SK-N-SH treated with all-trans-retinoic acid at 6 μM for 48 hours (cell line): ENCODE measurements around the gene KLHL26.

Experiments
- ARNTL ChIP-seq: fragments of 450-650 bp; formaldehyde crosslinking; IDR thresholded peaks from 2 replicates; pipeline ENCODE4 v1.5.0; 2020; ENCODE audit warnings: low read depth, mild to moderate bottlenecking, moderate library complexity, borderline replicate concordance
- BACH2 ChIP-seq: fragments of 250-450 bp; sonication (Bioruptor Pico); IDR thresholded peaks from 2 replicates; pipeline ENCODE4 v1.9.0; 2021; ENCODE audit warnings: mild to moderate bottlenecking, borderline replicate concordance
- CSDC2 ChIP-seq: fragments of 250-450 bp; sonication (Bioruptor Pico); IDR thresholded peaks from 2 replicates; pipeline ENCODE4 v1.5.0; 2020; ENCODE audit warnings: mild to moderate bottlenecking, moderate library complexity
- CSRNP3 ChIP-seq: fragments of 250-450 bp; sonication (Bioruptor Pico); IDR thresholded peaks from 2 replicates; pipeline ENCODE4 v1.5.1; 2021; ENCODE audit warnings: mild to moderate bottlenecking, moderate library complexity
- OSR1 ChIP-seq: fragments of 250-450 bp; sonication (Bioruptor Pico); IDR thresholded peaks from 2 replicates; pipeline ENCODE4 v1.8.0; 2022; ENCODE audit warnings: moderate library complexity, mild to moderate bottlenecking, inconsistent platforms
- PATZ1 ChIP-seq: fragments of 250-450 bp; sonication (Bioruptor Pico); IDR thresholded peaks from 2 replicates; pipeline ENCODE4 v1.8.0; 2020; ENCODE audit warnings: mild to moderate bottlenecking, moderate library complexity, borderline replicate concordance
- RARB ChIP-seq: fragments of 250-450 bp; sonication (Bioruptor Pico); IDR thresholded peaks from 2 replicates; pipeline ENCODE4 v1.8.0; 2021; ENCODE audit warnings: mild to moderate bottlenecking, moderate library complexity
- TCF4 ChIP-seq: fragments of 250-450 bp; sonication (Bioruptor Pico); IDR thresholded peaks from 2 replicates; pipeline ENCODE4 v1.8.0; 2021; ENCODE audit warnings: mild to moderate bottlenecking, moderate library complexity, borderline replicate concordance
- TSHZ2 ChIP-seq: fragments of 250-450 bp; sonication (Bioruptor Pico); IDR thresholded peaks from 2 replicates; pipeline ENCODE4 v1.5.0; 2020; ENCODE audit warnings: mild to moderate bottlenecking, moderate library complexity
- ZNF8 ChIP-seq: fragments of 450-650 bp; formaldehyde crosslinking; IDR thresholded peaks from 2 replicates; pipeline ENCODE4 v1.5.0; 2020; ENCODE audit warnings: mild to moderate bottlenecking, moderate library complexity
- TF ChIP-seq, protein P1 (sequence below): fragments of 250-450 bp; sonication (Bioruptor Pico); IDR thresholded peaks from 2 replicates; pipeline ENCODE4 v1.8.0; 2021; ENCODE audit warnings: low read depth, mild to moderate bottlenecking, moderate library complexity, borderline replicate concordance

DNA sequence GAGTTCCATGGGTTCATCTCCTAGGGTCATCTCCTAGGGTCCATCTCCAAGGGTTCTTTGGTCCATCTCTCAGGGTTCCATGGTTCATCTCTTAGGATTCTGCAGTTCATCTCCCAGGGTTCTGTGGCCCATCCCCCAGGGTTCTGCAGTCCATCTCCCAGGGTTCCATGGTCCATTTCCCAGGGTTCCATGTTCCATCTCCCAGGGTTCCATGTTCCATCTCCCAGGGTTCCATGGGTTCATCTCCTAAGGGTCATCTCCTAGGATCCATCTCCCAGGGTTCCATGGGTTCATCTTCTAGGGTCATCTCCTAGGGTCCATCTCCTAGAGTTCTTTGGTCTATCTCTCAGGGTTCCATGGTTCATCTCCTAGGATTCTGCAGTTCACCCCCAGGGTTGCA lies 19.3 kb upstream of the KLHL26 start:
- TF ChIP-seq BACH2 = no peak
- TF ChIP-seq OSR1 = no peak
- TF ChIP-seq CSDC2 (CRISPR knock-in tag) = no peak
- no peak for TF ChIP-seq ARNTL (CRISPR knock-in tag)
- TF ChIP-seq PATZ1 (CRISPR knock-in tag) = no peak
- TF ChIP-seq ZNF8 (CRISPR knock-in tag) = no peak
- no peak for TF ChIP-seq TSHZ2 (CRISPR knock-in tag)
- TF ChIP-seq, protein P1, sequence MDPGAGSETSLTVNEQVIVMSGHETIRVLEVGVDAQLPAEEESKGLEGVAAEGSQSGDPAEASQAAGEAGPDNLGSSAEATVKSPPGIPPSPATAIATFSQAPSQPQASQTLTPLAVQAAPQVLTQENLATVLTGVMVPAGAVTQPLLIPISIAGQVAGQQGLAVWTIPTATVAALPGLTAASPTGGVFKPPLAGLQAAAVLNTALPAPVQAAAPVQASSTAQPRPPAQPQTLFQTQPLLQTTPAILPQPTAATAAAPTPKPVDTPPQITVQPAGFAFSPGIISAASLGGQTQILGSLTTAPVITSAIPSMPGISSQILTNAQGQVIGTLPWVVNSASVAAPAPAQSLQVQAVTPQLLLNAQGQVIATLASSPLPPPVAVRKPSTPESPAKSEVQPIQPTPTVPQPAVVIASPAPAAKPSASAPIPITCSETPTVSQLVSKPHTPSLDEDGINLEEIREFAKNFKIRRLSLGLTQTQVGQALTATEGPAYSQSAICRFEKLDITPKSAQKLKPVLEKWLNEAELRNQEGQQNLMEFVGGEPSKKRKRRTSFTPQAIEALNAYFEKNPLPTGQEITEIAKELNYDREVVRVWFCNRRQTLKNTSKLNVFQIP = no peak
- TF ChIP-seq CSRNP3 (CRISPR knock-in tag) = no peak
- no peak for TF ChIP-seq TCF4 (CRISPR knock-in tag)
- no peak for TF ChIP-seq RARB (CRISPR knock-in tag)
